ENCODE results near the gene EPHA4.

EPHA4 gene

GRCh38 chr2:221388891-221389290, 183.2 kb downstream of the EPHA4 start:
- no peak for DNase-seq

- no peak for DNase-seq
These were observed 186.4 kb downstream of the EPHA4 start for GRCh38 chr2:221385716-221386115.

GRCh38 chr2:221381928-221382488, 190.1 kb downstream of the EPHA4 start:
- no peak for DNase-seq

- no peak for DNase-seq
These were observed 191.4 kb downstream of the EPHA4 start for GRCh38 chr2:221380686-221381085.

- no peak for DNase-seq
These were observed 192.0 kb downstream of the EPHA4 start for GRCh38 chr2:221380062-221380461.

GRCh38 chr2:221377597-221377996, 194.5 kb downstream of the EPHA4 start:
- no peak for DNase-seq

GRCh38 chr2:221377066-221377465, 195.0 kb downstream of the EPHA4 start:
- DNase-seq: no peak

- DNase-seq: no peak
These were observed 197.9 kb downstream of the EPHA4 start for GRCh38 chr2:221374234-221374633.

- DNase-seq: no peak
These were observed 199.2 kb downstream of the EPHA4 start for GRCh38 chr2:221372907-221373306.

- no peak for DNase-seq
These were observed 199.8 kb downstream of the EPHA4 start for GRCh38 chr2:221372159-221372884.

- no peak for DNase-seq
These were observed 200.8 kb downstream of the EPHA4 start for GRCh38 chr2:221371347-221371746.

- DNase-seq: no peak
These were observed 201.3 kb downstream of the EPHA4 start for GRCh38 chr2:221370857-221371211.

- DNase-seq: no peak
These were observed 201.8 kb downstream of the EPHA4 start for GRCh38 chr2:221370076-221370856.

Measured in CD4-positive, alpha-beta T cell treated with Interleukin-4 for 4 hours (primary cell).